Activated CD4-positive, alpha-beta T cell treated with anti-CD3 and anti-CD28 coated beads for 1 hour (primary cell): ENCODE measurements around the gene SUGT1.

Experiments
- DNase-seq: peaks from one replicate; pipeline ENCODE4 v3.0.0-alpha.2; 2020

SUGT1 gene

DNA sequence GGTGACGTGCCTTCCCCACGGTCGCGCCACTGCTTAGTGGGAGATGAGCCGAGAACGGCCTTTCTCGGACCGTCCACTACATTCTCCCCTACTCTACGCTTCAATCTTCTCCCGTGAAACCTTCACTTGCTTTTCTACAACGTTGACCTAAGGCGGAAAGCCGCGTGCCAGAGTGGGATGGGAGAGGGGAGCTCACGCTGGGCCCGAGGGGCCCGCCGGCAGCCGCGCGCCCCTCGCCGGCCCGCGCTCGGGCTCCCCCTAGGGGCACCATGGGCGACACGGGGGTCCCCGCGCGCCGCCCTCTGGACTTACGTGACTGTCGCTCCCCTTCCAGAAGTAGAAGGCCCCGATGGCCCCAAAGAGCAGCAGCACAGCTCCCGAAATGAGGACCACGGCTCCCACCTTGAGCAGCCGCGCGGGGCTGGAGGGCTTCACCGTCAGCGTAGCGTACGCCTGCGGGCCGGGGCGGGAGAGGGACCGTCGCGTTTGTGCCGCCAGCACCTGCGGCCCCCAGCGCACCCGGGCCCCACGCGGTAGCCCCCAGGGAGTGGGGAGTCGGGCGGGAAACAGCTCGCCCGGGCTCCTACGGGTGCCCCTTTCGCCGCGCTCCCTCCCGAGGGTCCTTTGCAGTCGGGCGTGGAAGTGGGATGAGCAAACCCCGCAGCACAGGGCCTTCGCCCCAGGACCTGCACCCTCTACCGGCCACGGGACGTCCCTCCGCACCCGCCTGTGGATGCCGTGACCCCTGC, 86.3 kb downstream of the SUGT1 start:
- no peak for DNase-seq

DNA sequence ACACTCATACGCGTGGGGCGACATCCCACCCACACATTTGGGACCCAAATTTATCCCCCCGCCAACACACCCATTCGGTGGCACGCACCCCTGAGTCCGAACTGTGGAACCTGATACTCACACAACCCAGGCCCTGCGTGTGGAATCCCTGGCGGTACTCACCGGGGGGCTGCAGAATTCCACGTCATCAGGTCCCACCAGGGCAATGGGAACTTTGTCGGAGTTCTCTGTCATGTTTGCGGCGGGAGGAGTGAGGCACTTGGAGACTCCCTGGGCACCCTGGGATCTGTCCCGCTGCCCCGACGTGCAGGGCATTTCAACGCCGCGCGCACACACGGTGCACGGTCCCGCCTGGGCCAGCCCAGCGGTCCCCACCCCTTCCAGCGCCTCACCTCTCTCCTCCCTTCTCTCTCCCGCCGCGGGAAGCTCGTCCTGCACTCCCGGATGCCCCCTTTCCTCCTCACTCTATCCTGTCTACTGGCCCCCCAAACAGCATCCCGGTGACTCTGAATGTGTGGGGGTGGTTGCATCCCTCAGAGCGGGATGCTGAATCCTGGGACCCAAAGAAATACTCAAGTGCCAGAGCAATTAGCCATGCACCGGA, 86.9 kb downstream of the SUGT1 start, which contains the start of gene CNMD:
Gene CNMD, minus strand, starts transcription at position 353 of the 604 bp plus-strand sequence. Its CDS starts 119 bp downstream, at position 234.
- no peak for DNase-seq

- DNase-seq = no peak
Observed at GRCh38 chr13:52743569-52743968, 90.9 kb downstream of the SUGT1 start.

- no peak for DNase-seq
Observed at GRCh38 chr13:52743988-52744387, 91.4 kb downstream of the SUGT1 start.

DNA sequence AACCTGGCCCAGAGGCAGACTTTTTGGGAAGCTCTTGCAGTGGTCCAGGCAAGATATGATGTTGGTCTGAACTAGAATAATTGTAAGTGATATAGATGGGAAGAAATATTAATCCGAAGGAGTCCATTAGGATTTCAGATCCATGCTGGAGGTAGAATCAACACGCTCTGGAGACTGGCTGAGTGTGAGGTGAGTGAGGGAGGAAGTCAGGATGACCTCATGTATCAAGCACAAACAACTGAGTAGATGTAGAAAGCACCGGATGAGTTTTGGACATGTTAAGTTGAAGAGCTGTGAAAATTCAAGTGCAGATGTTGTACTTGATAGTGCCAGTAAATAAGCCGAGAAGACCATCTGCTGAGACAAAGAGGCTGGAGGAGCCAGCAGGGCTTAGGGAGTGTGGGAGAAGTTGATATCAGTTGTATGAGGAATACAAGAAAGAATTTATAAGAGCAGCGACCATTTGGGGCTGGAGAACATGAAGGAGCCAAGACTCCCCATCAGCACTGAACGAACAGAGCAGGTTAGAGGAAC, 92.3 kb downstream of the SUGT1 start:
- no peak for DNase-seq

DNA sequence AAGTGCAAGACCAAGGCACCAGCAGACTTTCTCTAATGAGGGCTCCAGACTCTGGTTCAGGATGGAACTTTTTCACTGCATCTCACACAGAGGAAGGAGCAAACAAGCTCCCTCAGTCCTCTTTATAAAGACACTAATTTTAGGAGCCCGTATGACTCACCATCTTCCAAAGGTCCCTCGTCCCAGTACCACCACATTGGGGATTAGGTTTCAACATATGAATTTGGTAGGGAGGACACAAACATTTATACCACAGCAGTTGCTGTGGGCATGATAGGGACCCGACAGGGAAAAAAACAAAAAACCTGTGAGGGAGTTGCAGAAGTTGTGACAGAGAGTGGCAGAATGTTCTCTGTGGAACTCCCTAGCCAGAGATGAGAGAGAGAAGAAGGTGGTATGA, 93.5 kb downstream of the SUGT1 start:
- DNase-seq = no peak

GRCh38 chr13:52749419-52749818, 96.8 kb downstream of the SUGT1 start:
- DNase-seq = no peak
